Activated CD8-positive, alpha-beta memory T cell treated with anti-CD3 and anti-CD28 coated beads, Interleukin-2, amount 10 ng/mL, durations not matched to agents 7 days and 5 days (primary cell): ENCODE results near the gene FAM120AOS. TPM values are rescaled to one million over a fixed set of nuclear protein-coding genes. Genes with fewer than 3 reads are reported as not detected.
A peak's percentile ranks its signal among the peaks of the same experiment; 100 is the strongest.

ENCODE experiments used
- ATAC-seq: fragments of 150-1000 bp; cut with Tn5 transposase; one replicate; pipeline ENCODE4 v1.10.0; 2021; ENCODE audit warnings: moderate library complexity
- CTCF ChIA-PET: fragments of 350-600 bp; sonication (Branson Sonifier 250); formaldehyde crosslinking; loops from one replicate; lab custom pipeline; 2021; ENCODE audit warnings: antibody characterized with exemption; lab: Charles Lee
- DNase-seq: peaks from one replicate; pipeline ENCODE4 v3.0.0-alpha.2; 2020
- H3K27ac Mint-ChIP-seq: one replicate; pipeline ENCODE4 v1.8.0; 2021; ENCODE audit warnings: mild to moderate bottlenecking, mixed read lengths
- H3K27me3 Mint-ChIP-seq: one replicate; pipeline ENCODE4 v1.8.0; 2021; ENCODE audit warnings: mixed read lengths
- H3K36me3 Mint-ChIP-seq: one replicate; pipeline ENCODE4 v1.8.0; 2021; ENCODE audit warnings: mild to moderate bottlenecking, mixed read lengths
- H3K4me1 Mint-ChIP-seq: one replicate; pipeline ENCODE4 v1.8.0; 2021; ENCODE audit warnings: mixed read lengths
- H3K4me3 Mint-ChIP-seq: one replicate; pipeline ENCODE4 v1.8.0; 2021; ENCODE audit warnings: mild to moderate bottlenecking, moderate library complexity, mixed read lengths
- H3K9me3 Mint-ChIP-seq: one replicate; pipeline ENCODE4 v1.8.0; 2022; ENCODE audit warnings: low read depth, mixed read lengths
- total RNA-seq, 2 experiments: library from RNA; stranded (reverse); gene quantifications; one replicate each; pipeline ENCODE4 v1.2.3, GENCODE V29; 2021

FAM120AOS gene
- total RNA-seq, 2 experiments from 2014 or later, result 36.2 to 41.2 TPM

- CTCF ChIA-PET, result interaction anchor here (1.5 kb wide), 1 partner anchor 26 kb away, joined by 4 read pairs; the partner anchor contains the start of gene FAM120AOS
- no peaks in the 10 kb centered on the region for H3K27me3 Mint-ChIP-seq
- DNase-seq (no peak), ATAC-seq (no peak)
- no peaks in the 10 kb centered on the region for H3K9me3 Mint-ChIP-seq
- H3K36me3 Mint-ChIP-seq, result peaks cover 57% of the 10 kb centered on the region
- no peak overlapping the region for H3K27ac Mint-ChIP-seq
- no peak overlapping the region for H3K4me3 Mint-ChIP-seq
- peaks cover 22% of the 10 kb centered on the region for H3K4me1 Mint-ChIP-seq
These were observed 26.3 kb upstream of the FAM120AOS start for GRCh38 chr9:93479726-93480125.

GRCh38 chr9:93477397-93477796 lies 24.0 kb upstream of the FAM120AOS start:
- Mint-ChIP-seq H3K9me3 (no peaks in the 10 kb centered on the region), H3K27me3 (no peaks in the 10 kb centered on the region), H3K27ac (no peak overlapping the region), H3K36me3 (peaks cover 56% of the 10 kb centered on the region), H3K4me1 (peaks cover 23% of the 10 kb centered on the region), H3K4me3 (no peak overlapping the region)
- ATAC-seq (no peak), DNase-seq (no peak)
- CTCF ChIA-PET, result interaction anchor here (0.8 kb wide), 1 partner anchor 9 kb away, joined by 3 read pairs; no protein-coding TSS in a partner anchor

- H3K9me3 Mint-ChIP-seq, result no peaks in the 10 kb centered on the region
- H3K27ac Mint-ChIP-seq, result no peak overlapping the region
- no peak for ATAC-seq
- H3K4me1 Mint-ChIP-seq, result peaks cover 23% of the 10 kb centered on the region
- no peaks in the 10 kb centered on the region for H3K27me3 Mint-ChIP-seq
- H3K36me3 Mint-ChIP-seq, result peaks cover 56% of the 10 kb centered on the region
- no peak overlapping the region for H3K4me3 Mint-ChIP-seq
- no peak for DNase-seq
- CTCF ChIA-PET, result no interaction called here
These were observed 23.5 kb upstream of the FAM120AOS start for GRCh38 chr9:93476924-93477323.

- no peak for DNase-seq
- no peak for ATAC-seq
These were observed 22.5 kb upstream of the FAM120AOS start for GRCh38 chr9:93475856-93476255.

GRCh38 chr9:93475108-93475507 lies 21.7 kb upstream of the FAM120AOS start:
- Mint-ChIP-seq H3K27me3 (no peaks in the 10 kb centered on the region), H3K4me1 (peaks cover 29% of the 10 kb centered on the region), H3K27ac (no peak overlapping the region), H3K9me3 (no peaks in the 10 kb centered on the region), H3K36me3 (peaks cover 57% of the 10 kb centered on the region), H3K4me3 (no peak overlapping the region)
- no peak for ATAC-seq
- CTCF ChIA-PET, result no interaction called here
- DNase-seq, result no peak

More at GRCh38 chr9:93475856-93476255, 22.5 kb upstream of the FAM120AOS start:
- H3K4me3 Mint-ChIP-seq, result no peak overlapping the region
- H3K27me3 Mint-ChIP-seq, result no peaks in the 10 kb centered on the region
- peaks cover 56% of the 10 kb centered on the region for H3K36me3 Mint-ChIP-seq
- CTCF ChIA-PET, result no interaction called here
- H3K9me3 Mint-ChIP-seq, result no peaks in the 10 kb centered on the region
- H3K4me1 Mint-ChIP-seq, result peaks cover 27% of the 10 kb centered on the region
- H3K27ac Mint-ChIP-seq, result no peak overlapping the region

- no peak for ATAC-seq
- H3K4me1 Mint-ChIP-seq, result peaks cover 38% of the 10 kb centered on the region
These were observed 20.0 kb upstream of the FAM120AOS start for GRCh38 chr9:93473411-93473810.

GRCh38 chr9:93471124-93471523 lies 17.7 kb upstream of the FAM120AOS start:
- Mint-ChIP-seq H3K4me1 (peaks cover 57% of the 10 kb centered on the region), H3K4me3 (no peak overlapping the region), H3K27ac (no peak overlapping the region), H3K9me3 (no peaks in the 10 kb centered on the region), H3K36me3 (peaks cover 35% of the 10 kb centered on the region), H3K27me3 (no peaks in the 10 kb centered on the region)
- ATAC-seq (no peak), DNase-seq (no peak)
- CTCF ChIA-PET, result interaction anchor here (2.6 kb wide), 1 partner anchor 17 kb away, joined by 7 read pairs; the partner anchor contains the start of gene FAM120AOS

More at GRCh38 chr9:93473411-93473810, 20.0 kb upstream of the FAM120AOS start:
- no peak for DNase-seq
- CTCF ChIA-PET, result no interaction called here
- H3K27me3 Mint-ChIP-seq, result no peaks in the 10 kb centered on the region
- H3K9me3 Mint-ChIP-seq, result no peaks in the 10 kb centered on the region
- H3K4me3 Mint-ChIP-seq, result no peak overlapping the region
- H3K36me3 Mint-ChIP-seq, result peaks cover 49% of the 10 kb centered on the region
- H3K27ac Mint-ChIP-seq, result no peak overlapping the region

- H3K9me3 Mint-ChIP-seq, result no peaks in the 10 kb centered on the region
- CTCF ChIA-PET, result interaction anchor here (2.6 kb wide), 1 partner anchor 17 kb away, joined by 7 read pairs; the partner anchor contains the start of gene FAM120AOS
- DNase-seq, result no peak
- peaks cover 29% of the 10 kb centered on the region for H3K36me3 Mint-ChIP-seq
- H3K4me3 Mint-ChIP-seq, result no peak overlapping the region
- H3K27me3 Mint-ChIP-seq, result no peaks in the 10 kb centered on the region
- no peak for ATAC-seq
- H3K4me1 Mint-ChIP-seq, result peaks cover 57% of the 10 kb centered on the region
- peak overlapping the region; percentile 69 for H3K27ac Mint-ChIP-seq
These were observed 17.0 kb upstream of the FAM120AOS start for GRCh38 chr9:93470391-93470790.

- peak overlapping the region; percentile 76 for H3K27ac Mint-ChIP-seq
- no peaks in the 10 kb centered on the region for H3K27me3 Mint-ChIP-seq
- CTCF ChIA-PET, result interaction anchor here (0.6 to 2.0 kb wide), 2 partner anchors 15 to 97 kb away, joined by 3 to 7 read pairs; no protein-coding TSS in a partner anchor
- H3K4me1 Mint-ChIP-seq, result peaks cover 67% of the 10 kb centered on the region
- peaks cover 21% of the 10 kb centered on the region for H3K36me3 Mint-ChIP-seq
- peak; percentile 38 for ATAC-seq
- H3K4me3 Mint-ChIP-seq, result no peak overlapping the region
- DNase-seq, result no peak
- no peaks in the 10 kb centered on the region for H3K9me3 Mint-ChIP-seq
These were observed 15.5 kb upstream of the FAM120AOS start for GRCh38 chr9:93468763-93469456.

- H3K27ac Mint-ChIP-seq, result peak overlapping the region; percentile 84
- no peaks in the 10 kb centered on the region for H3K27me3 Mint-ChIP-seq
- H3K36me3 Mint-ChIP-seq, result peaks cover 21% of the 10 kb centered on the region
- no peaks in the 10 kb centered on the region for H3K9me3 Mint-ChIP-seq
- peak overlapping the region; percentile 11 for H3K4me3 Mint-ChIP-seq
- H3K4me1 Mint-ChIP-seq, result peaks cover 82% of the 10 kb centered on the region
- DNase-seq (no peak), ATAC-seq (no peak)
- CTCF ChIA-PET, result interaction anchor here (2.0 kb wide), 1 partner anchor 13 kb away, joined by 7 read pairs; no protein-coding TSS in a partner anchor
These were observed 14.1 kb upstream of the FAM120AOS start for GRCh38 chr9:93467462-93467861.

- no peaks in the 10 kb centered on the region for H3K9me3 Mint-ChIP-seq
- CTCF ChIA-PET, result interaction anchor here (2.0 kb wide), 1 partner anchor 13 kb away, joined by 7 read pairs; no protein-coding TSS in a partner anchor
- no peak for ATAC-seq
- peak overlapping the region; percentile 84 for H3K27ac Mint-ChIP-seq
- peaks cover 84% of the 10 kb centered on the region for H3K4me1 Mint-ChIP-seq
- peak overlapping the region; percentile 16 for H3K4me3 Mint-ChIP-seq
- H3K27me3 Mint-ChIP-seq, result no peaks in the 10 kb centered on the region
- DNase-seq, result no peak
- peaks cover 18% of the 10 kb centered on the region for H3K36me3 Mint-ChIP-seq
These were observed 13.7 kb upstream of the FAM120AOS start for GRCh38 chr9:93467062-93467416.

- DNase-seq, result no peak
- no peaks in the 10 kb centered on the region for H3K27me3 Mint-ChIP-seq
- peak overlapping the region; percentile 84 for H3K27ac Mint-ChIP-seq
- peaks cover 18% of the 10 kb centered on the region for H3K36me3 Mint-ChIP-seq
- H3K9me3 Mint-ChIP-seq, result no peaks in the 10 kb centered on the region
- CTCF ChIA-PET, result interaction anchor here (2.0 to 4.6 kb wide), 3 partner anchors 12 to 100 kb away, joined by 7 to 28 read pairs (median 21); partner anchors contain the start of gene FAM120AOS
- H3K4me1 Mint-ChIP-seq, result peaks cover 87% of the 10 kb centered on the region
- no peak for ATAC-seq
- H3K4me3 Mint-ChIP-seq, result peak overlapping the region; percentile 16
These were observed 13.2 kb upstream of the FAM120AOS start for GRCh38 chr9:93466416-93467061.

GRCh38 chr9:93465855-93466254 lies 12.5 kb upstream of the FAM120AOS start:
- ATAC-seq (no peak), DNase-seq (no peak)
- H3K4me3 Mint-ChIP-seq, result no peak overlapping the region
- CTCF ChIA-PET, result interaction anchor here (3.4 to 4.6 kb wide), 2 partner anchors 12 to 100 kb away, joined by 21 to 28 read pairs; partner anchors contain the start of gene FAM120AOS
- peaks cover 84% of the 10 kb centered on the region for H3K4me1 Mint-ChIP-seq
- H3K36me3 Mint-ChIP-seq, result peaks cover 13% of the 10 kb centered on the region
- H3K27ac Mint-ChIP-seq, result peak overlapping the region; percentile 29
- H3K9me3 Mint-ChIP-seq, result no peaks in the 10 kb centered on the region
- no peaks in the 10 kb centered on the region for H3K27me3 Mint-ChIP-seq
